Upper lobe of left lung (tissue), 6 donors: ENCODE data around the gene PLEKHA1. TPM values are rescaled to one million over a fixed set of nuclear protein-coding genes. Genes with fewer than 3 reads are reported as not detected.

ENCODE experiments used
- ATAC-seq, 2 donors: fragments of 200-7000 bp; cut with Tn5 transposase; one replicate each; pipeline ENCODE4 v1.9.1; 2022; ENCODE audit warnings: mild to moderate bottlenecking in 2 of 2, moderate library complexity in 2 of 2; ENCODE audit not compliant: low FRiP score in 2 of 2
- DNase-seq, 2 donors: peaks; one replicate each; pipeline ENCODE4 v3.0.0-alpha.2; 2019 to 2020
- H3K27ac ChIP-seq, 4 donors: fragments of 200-600 bp; sonication (generic); one replicate each; pipeline ENCODE4 v1.5.1; 2016 to 2019
- H3K27me3 ChIP-seq, 4 donors: fragments of 200-600 bp; sonication (generic); one replicate each; pipeline ENCODE4 v1.5.1; 2017 to 2019
- H3K36me3 ChIP-seq, 4 donors: fragments of 200-600 bp; sonication (generic); one replicate each; pipeline ENCODE4 v1.5.1; 2016 to 2019
- H3K4me1 ChIP-seq, 4 donors: fragments of 200-600 bp; sonication (generic); one replicate each; pipeline ENCODE4 v1.5.1; 2018 to 2019
- H3K4me3 ChIP-seq, 4 donors: fragments of 200-600 bp; sonication (generic); one replicate each; pipeline ENCODE4 v1.5.1; 2017 to 2019; ENCODE audit warnings: mild to moderate bottlenecking in 2 of 4, moderate library complexity in 1 of 4
- H3K9me3 ChIP-seq, 4 donors: fragments of 200-600 bp; sonication (generic); one replicate each; pipeline ENCODE4 v1.5.1; 2018 to 2019
- EP300 ChIP-seq, 4 donors: sonication (generic); formaldehyde crosslinking; IDR thresholded peaks; one replicate each; pipeline ENCODE4 v1.5.1; 2017; ENCODE audit warnings: antibody characterized with exemption in 4 of 4, control low read depth in 2 of 4
- POLR2A ChIP-seq, 4 donors: fragments of 450-650 bp; IDR thresholded peaks; one replicate each; pipeline ENCODE4 v1.5.1; 2016 to 2017; ENCODE audit warnings: antibody characterized with exemption in 4 of 4, mild to moderate bottlenecking in 2 of 4
- POLR2AphosphoS5 ChIP-seq, 2 donors: sonication (generic); formaldehyde crosslinking; IDR thresholded peaks; one replicate each; pipeline ENCODE4 v1.5.1; 2017; ENCODE audit warnings: antibody characterized with exemption in 2 of 2
- WGBS, 2 donors: methylation state at CpG; one replicate each; pipeline ENCODE4 v1.1.5; 2017 to 2018; 5-methylcytosine and 5-hydroxymethylcytosine counted together
- total RNA-seq, 6 donors: library from RNA; depleted of rRNA in 4 of 6; stranded (reverse); fragments of >200 nt in 4 of 6; gene quantifications; one replicate each; pipeline versions ENCODE4 v1.1.0 to v1.2.1, GENCODE V29; 2016 to 2021
- TF ChIP-seq, protein P1 (sequence below), 6 experiments: fragments of 450-650 bp in 4 of 6; fragments of 200-600 bp in 2 of 6; sonication (generic) in 2 of 6; IDR thresholded peaks; one replicate each; pipeline ENCODE4 v1.5.1; 2016 to 2019; ENCODE audit warnings: antibody characterized with exemption in 6 of 6
- donor health status: DM: no; HTN: no; CAD: no; lungs with moderate emphysema.
- donor health status: DM: no; HTN: yes; CAD: no; lungs with severe emphysema.

The PLEKHA1 gene
- total RNA-seq, 6 donors from 2014 or later, result 29.5 to 78.4 (median 43.7) TPM

DNA sequence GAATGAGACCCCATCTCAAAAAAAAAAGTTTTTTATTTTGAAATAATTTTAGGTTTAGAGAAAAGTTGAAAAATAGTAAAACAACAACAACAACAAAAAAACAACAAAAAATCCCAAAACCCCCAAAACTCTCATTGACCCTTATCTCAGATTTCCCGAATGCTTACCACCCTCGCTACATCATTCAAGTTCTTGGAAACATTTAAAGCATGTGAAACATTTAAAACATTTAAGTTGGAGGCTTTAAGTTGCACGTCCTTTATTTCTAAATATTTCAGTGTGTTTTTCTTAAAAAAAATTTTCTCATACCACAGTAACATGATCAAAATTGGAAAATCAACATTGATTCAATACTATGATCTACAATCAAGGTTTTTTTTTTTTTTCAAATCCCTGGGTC, 79.6 kb downstream of the PLEKHA1 start:
- peaks cover 0 to 9% (median 6%) of the 10 kb centered on the region in 4 donors for H3K4me1 ChIP-seq
- H3K36me3 ChIP-seq, result no peaks in the 10 kb centered on the region
- no peak overlapping the region for H3K27ac ChIP-seq
- TF ChIP-seq POLR2A (IDR thresholded peaks at IDR 0.05) (no peak), EP300 (IDR thresholded peaks at IDR 0.05) (no peak), POLR2AphosphoS5 (IDR thresholded peaks at IDR 0.05) (no peak)
- 79 to 87% methylated on average over 3 of the region's 3 CpGs for WGBS, 2 donors
- ATAC-seq (no peak), DNase-seq (no peak)
- H3K27me3 ChIP-seq, result no peaks in the 10 kb centered on the region
- no peaks in the 10 kb centered on the region for H3K9me3 ChIP-seq
- no peak overlapping the region for H3K4me3 ChIP-seq

DNA sequence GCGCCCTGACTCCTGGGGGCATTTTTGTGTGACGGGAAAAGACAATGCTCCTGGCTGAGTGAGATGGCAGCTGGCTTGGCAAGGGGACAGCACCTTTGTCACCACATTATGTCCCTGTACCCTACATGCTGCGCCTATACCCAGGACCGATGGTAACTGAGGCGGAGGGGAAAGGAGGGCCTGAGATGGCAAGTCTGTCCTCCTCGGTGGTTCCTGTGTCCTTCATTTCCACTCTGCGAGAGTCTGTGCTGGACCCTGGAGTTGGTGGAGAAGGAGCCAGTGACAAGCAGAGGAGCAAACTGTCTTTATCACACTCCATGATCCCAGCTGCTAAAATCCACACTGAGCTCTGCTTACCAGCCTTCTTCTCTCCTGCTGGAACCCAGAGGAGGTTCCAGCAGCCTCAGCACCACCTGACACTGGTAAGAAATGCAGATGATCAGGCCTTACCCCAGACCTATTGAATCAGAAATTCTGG, 80.1 kb downstream of the PLEKHA1 start, which contains the start of gene ARMS2:
Gene ARMS2, plus strand, starts transcription at position 51 of the 478 bp plus-strand sequence. Its CDS starts 75 bp downstream, at position 126.
- H3K27ac ChIP-seq, result no peak within 1 kb of the TSS

DNA sequence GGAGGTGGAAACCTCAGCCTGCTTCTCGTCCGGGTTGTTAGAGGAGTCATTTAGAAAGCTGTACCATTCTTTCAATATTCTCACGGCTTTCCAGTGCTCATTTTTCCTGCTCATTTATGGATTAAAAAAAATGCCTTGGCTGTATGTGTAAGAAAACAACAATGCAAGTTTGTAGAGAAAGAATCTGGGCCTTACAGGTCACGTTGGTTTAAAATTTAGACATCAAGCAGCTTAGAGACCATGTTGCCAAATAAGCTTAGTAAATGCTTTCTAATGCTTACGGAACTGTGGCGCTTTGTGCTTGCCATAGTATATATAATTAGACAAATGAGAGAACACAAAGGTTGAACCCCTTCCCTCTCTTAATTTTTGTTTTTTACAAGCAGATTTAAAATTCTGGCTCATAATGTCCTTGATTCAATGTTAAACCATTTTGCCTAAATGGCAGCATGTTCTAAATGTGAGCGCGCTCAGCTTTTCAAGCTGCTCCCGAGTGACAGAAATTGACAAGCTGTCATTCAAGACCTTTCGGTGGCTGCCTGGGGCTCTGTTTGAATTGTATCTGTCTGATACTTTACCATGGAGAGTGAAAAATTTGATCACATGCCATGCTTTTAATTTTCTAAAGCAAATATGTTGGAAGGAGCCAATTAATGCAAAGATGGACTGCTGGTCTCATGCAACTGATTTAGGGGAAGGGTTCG, 81.0 kb downstream of the PLEKHA1 start:
- Histone ChIP-seq H3K27me3 (peaks cover 0 to 8% (median 0%) of the 10 kb centered on the region in 4 donors), H3K4me1 (peaks cover 2 to 8% (median 5%) of the 10 kb centered on the region in 4 donors), H3K9me3 (no peaks in the 10 kb centered on the region), H3K27ac (no peak overlapping the region), H3K4me3 (no peak overlapping the region), H3K36me3 (no peaks in the 10 kb centered on the region)
- no peak for DNase-seq
- no peak for ATAC-seq
- 86 to 88% methylated on average over 11 of the region's 11 CpGs for WGBS, 2 donors
- TF ChIP-seq EP300 (IDR thresholded peaks at IDR 0.05) (no peak), POLR2A (IDR thresholded peaks at IDR 0.05) (no peak), POLR2AphosphoS5 (IDR thresholded peaks at IDR 0.05) (no peak)
- TF ChIP-seq, protein P1, sequence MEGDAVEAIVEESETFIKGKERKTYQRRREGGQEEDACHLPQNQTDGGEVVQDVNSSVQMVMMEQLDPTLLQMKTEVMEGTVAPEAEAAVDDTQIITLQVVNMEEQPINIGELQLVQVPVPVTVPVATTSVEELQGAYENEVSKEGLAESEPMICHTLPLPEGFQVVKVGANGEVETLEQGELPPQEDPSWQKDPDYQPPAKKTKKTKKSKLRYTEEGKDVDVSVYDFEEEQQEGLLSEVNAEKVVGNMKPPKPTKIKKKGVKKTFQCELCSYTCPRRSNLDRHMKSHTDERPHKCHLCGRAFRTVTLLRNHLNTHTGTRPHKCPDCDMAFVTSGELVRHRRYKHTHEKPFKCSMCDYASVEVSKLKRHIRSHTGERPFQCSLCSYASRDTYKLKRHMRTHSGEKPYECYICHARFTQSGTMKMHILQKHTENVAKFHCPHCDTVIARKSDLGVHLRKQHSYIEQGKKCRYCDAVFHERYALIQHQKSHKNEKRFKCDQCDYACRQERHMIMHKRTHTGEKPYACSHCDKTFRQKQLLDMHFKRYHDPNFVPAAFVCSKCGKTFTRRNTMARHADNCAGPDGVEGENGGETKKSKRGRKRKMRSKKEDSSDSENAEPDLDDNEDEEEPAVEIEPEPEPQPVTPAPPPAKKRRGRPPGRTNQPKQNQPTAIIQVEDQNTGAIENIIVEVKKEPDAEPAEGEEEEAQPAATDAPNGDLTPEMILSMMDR (IDR thresholded peaks at IDR 0.05), result no peak

More for the DNA sequence above, 80.1 kb downstream of the PLEKHA1 start, which contains the start of gene ARMS2:
- ATAC-seq, result no peak
- DNase-seq, result no peak
- H3K4me3 ChIP-seq, result no peak within 1 kb of the TSS
- H3K27me3 ChIP-seq, result no peaks in the 10 kb centered on the region
- TF ChIP-seq, protein P1 (IDR thresholded peaks at IDR 0.05), result no peak
- no peak for TF ChIP-seq EP300 (IDR thresholded peaks at IDR 0.05)
- TF ChIP-seq POLR2AphosphoS5 (IDR thresholded peaks at IDR 0.05), result no peak
- no peak for TF ChIP-seq POLR2A (IDR thresholded peaks at IDR 0.05)
- WGBS, 2 donors, result 83 to 87% methylated on average over 7 of the region's 7 CpGs
- no peaks in the 10 kb centered on the region for H3K9me3 ChIP-seq
- H3K36me3 ChIP-seq, result no peaks in the 10 kb centered on the region
- peaks cover 0 to 5% (median 4%) of the 10 kb centered on the region in 4 donors for H3K4me1 ChIP-seq

DNA sequence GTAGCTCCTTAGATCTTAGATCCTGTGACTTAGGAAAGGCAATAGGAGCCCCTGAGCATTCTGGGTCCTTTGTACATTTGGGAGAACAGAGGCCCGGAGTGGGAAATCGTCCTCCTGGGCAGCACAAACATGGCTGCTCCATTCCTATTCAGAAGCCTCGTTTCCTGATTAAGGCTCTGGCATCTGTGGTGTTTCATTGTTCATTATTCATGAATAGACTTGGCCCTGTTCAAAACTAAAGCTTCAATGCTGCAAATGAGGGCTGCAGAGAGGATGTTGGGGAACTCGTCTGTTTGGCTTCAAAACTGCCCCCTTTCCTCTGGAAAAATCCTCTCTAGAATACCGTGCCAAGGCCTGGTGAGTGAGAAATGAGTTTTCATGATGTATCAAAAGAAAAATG, 83.4 kb downstream of the PLEKHA1 start:
- 61 to 64% methylated on average over 5 of the region's 5 CpGs for WGBS, 2 donors
- Histone ChIP-seq H3K27ac (no peak overlapping the region), H3K27me3 (peaks cover 0 to 18% (median 0%) of the 10 kb centered on the region in 4 donors), H3K4me1 (peaks cover 8 to 22% (median 14%) of the 10 kb centered on the region in 4 donors), H3K9me3 (no peaks in the 10 kb centered on the region), H3K36me3 (no peaks in the 10 kb centered on the region), H3K4me3 (no peak overlapping the region)
- ATAC-seq (no peak), DNase-seq (no peak)
- no peak for TF ChIP-seq POLR2AphosphoS5 (IDR thresholded peaks at IDR 0.05)
- TF ChIP-seq, protein P1 (IDR thresholded peaks at IDR 0.05), result no peak
- no peak for TF ChIP-seq EP300 (IDR thresholded peaks at IDR 0.05)

DNA sequence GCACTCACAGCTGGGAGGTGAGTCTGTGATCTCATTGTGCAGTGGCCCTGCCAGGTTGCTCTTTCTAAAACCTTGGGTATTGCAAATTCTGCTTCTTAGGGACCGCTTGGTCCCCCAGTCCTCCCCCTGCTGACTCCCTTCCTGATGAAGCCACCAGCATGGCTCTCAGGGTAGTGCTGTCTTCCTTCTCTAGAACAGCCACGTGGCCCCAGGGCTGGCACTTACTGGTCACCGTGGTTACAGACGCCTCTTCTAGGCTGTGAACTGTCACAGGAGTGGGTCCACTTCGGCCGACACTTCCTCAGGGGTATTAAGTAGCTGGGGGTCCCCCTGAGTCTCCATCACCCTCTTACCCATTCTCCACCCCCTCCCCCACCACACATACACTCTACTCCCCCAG, 84.2 kb downstream of the PLEKHA1 start:
- Histone ChIP-seq H3K36me3 (no peaks in the 10 kb centered on the region), H3K27ac (no peak overlapping the region), H3K27me3 (peaks cover 0 to 18% (median 0%) of the 10 kb centered on the region in 4 donors), H3K9me3 (no peaks in the 10 kb centered on the region), H3K4me1 (peaks cover 10 to 30% (median 20%) of the 10 kb centered on the region in 4 donors), H3K4me3 (no peak overlapping the region)
- no peak for DNase-seq
- ATAC-seq, result no peak
- WGBS, 2 donors, result 66 to 79% methylated on average over 3 to 6 of the region's 6 CpGs
- TF ChIP-seq POLR2A (IDR thresholded peaks at IDR 0.05), result no peak
- no peak for TF ChIP-seq EP300 (IDR thresholded peaks at IDR 0.05)
- TF ChIP-seq POLR2AphosphoS5 (IDR thresholded peaks at IDR 0.05), result no peak
- TF ChIP-seq, protein P1 (IDR thresholded peaks at IDR 0.05), result no peak
